Measurements from ENCODE around the gene VPS54. TPM values are rescaled to one million over a fixed set of nuclear protein-coding genes. Genes with fewer than 3 reads are reported as not detected.

VPS54 gene
- total RNA-seq, 4 donors from 2014 or later, result 19.8 to 24.0 (median 22.2) TPM

DNA sequence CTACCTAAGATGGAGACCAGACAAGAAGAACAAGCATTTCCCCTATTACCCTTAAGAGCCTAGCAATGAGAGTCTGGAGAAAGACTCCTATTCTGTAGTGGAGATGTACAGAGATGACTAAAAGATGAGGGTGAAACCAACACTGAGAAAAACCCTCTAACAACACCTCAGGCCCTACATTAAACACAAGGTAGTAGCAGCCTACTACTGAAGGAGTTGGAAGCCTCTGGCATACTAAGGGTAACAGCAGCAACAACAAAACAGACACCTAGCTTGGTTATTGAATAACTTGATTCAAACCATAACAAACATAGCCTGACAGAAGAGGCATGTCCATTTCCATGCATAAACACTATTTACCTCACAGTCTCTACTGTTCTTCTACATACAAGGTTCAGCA is 117.1 kb downstream of the VPS54 start:
- DNase-seq (ENCODE audit: low spot score in 2 of 2), result no peak
- H3K27ac ChIP-seq, result no peak overlapping the region
- peaks cover 0 to 84% (median 0%) of the 10 kb centered on the region in 3 donors for H3K36me3 ChIP-seq
- H3K4me1 ChIP-seq, result no peaks in the 10 kb centered on the region
- H3K4me3 ChIP-seq, result no peak overlapping the region
- peaks cover 0 to 40% (median 2%) of the 10 kb centered on the region in 4 donors for H3K9me3 ChIP-seq
- H3K27me3 ChIP-seq, result no peaks in the 10 kb centered on the region
- TF ChIP-seq EP300 (IDR thresholded peaks at IDR 0.05) (no peak), POLR2A (IDR thresholded peaks at IDR 0.05) (no peak)
- TF ChIP-seq, protein P1, sequence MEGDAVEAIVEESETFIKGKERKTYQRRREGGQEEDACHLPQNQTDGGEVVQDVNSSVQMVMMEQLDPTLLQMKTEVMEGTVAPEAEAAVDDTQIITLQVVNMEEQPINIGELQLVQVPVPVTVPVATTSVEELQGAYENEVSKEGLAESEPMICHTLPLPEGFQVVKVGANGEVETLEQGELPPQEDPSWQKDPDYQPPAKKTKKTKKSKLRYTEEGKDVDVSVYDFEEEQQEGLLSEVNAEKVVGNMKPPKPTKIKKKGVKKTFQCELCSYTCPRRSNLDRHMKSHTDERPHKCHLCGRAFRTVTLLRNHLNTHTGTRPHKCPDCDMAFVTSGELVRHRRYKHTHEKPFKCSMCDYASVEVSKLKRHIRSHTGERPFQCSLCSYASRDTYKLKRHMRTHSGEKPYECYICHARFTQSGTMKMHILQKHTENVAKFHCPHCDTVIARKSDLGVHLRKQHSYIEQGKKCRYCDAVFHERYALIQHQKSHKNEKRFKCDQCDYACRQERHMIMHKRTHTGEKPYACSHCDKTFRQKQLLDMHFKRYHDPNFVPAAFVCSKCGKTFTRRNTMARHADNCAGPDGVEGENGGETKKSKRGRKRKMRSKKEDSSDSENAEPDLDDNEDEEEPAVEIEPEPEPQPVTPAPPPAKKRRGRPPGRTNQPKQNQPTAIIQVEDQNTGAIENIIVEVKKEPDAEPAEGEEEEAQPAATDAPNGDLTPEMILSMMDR (IDR thresholded peaks at IDR 0.05), result no peak

DNA sequence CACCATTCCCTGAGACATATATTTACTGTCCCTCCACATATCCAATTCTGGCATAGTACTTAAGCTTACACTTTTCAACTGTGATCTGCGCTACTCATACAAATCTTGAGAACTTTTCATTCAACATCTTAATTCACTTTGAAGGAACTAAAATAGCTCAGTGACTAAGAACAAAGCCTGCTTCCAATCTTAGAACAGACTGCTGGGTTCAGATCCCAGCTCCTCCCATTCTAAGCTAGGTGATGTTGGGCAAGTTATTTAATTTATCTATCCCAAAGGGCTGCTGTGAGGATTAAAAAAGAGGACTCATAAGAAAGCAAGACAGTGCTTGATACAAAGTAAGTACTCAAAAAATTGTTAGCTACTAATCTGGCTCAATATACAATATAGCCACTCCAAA is 119.6 kb downstream of the VPS54 start:
- H3K9me3 ChIP-seq, result peaks cover 0 to 23% (median 0%) of the 10 kb centered on the region in 4 donors
- H3K4me1 ChIP-seq, result no peaks in the 10 kb centered on the region
- DNase-seq (ENCODE audit: low spot score in 2 of 2), result no peak
- peaks cover 0 to 80% (median 0%) of the 10 kb centered on the region in 3 donors for H3K36me3 ChIP-seq
- no peaks in the 10 kb centered on the region for H3K27me3 ChIP-seq
- WGBS, 2 donors, result 95 to 100% methylated on average over 1 of the region's 1 CpG
- TF ChIP-seq, protein P1 (IDR thresholded peaks at IDR 0.05), result no peak
- TF ChIP-seq POLR2A (IDR thresholded peaks at IDR 0.05), result no peak
- no peak for TF ChIP-seq EP300 (IDR thresholded peaks at IDR 0.05)
- H3K4me3 ChIP-seq, result no peak overlapping the region
- no peak overlapping the region for H3K27ac ChIP-seq

DNA sequence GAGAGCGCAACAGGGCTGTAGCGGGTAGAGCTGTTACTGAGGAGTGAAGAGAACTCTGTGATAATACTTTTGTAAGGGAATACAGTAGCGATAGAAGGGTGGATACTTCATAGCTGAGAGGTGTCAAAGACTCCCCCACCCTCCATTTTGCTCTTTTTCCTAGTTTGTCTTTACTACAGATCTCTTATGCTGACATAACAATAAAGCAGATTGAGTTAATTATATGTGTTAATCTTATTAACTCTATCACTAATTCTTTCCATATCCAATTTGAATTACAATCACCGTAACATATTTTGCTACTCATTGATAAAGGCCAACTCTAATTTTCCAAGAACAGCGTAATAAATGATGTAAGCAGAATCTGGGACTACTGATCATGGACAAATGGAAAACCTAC is 120.4 kb downstream of the VPS54 start:
- Histone ChIP-seq H3K27me3 (no peaks in the 10 kb centered on the region), H3K27ac (no peak overlapping the region), H3K4me1 (no peaks in the 10 kb centered on the region), H3K9me3 (peaks cover 0 to 19% (median 0%) of the 10 kb centered on the region in 4 donors), H3K36me3 (peaks cover 0 to 84% (median 0%) of the 10 kb centered on the region in 3 donors), H3K4me3 (no peak overlapping the region)
- no peak for DNase-seq (ENCODE audit: low spot score in 2 of 2)
- TF ChIP-seq, protein P1 (IDR thresholded peaks at IDR 0.05), result no peak
- TF ChIP-seq POLR2A (IDR thresholded peaks at IDR 0.05), result no peak
- TF ChIP-seq EP300 (IDR thresholded peaks at IDR 0.05), result no peak
- WGBS, 2 donors, result 92 to 98% methylated on average over 5 of the region's 5 CpGs

DNA sequence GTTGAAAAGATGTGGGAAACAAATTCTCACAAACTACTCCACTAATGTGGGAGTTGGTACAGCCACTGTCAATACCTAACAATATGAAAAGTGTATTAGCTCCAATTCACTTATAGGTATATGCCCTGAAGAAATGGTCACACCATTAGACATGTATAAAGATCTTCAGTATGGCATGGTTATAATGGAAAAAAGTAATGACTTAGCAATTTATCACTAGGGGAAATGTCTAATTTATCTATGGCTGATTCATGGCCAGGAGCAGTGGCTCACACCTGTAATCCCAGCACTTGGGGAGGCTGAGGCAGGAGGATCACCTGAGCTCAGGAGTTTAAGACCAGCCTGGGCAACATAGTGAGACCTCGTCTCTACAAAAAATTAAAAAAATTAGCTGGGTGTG is 125.1 kb downstream of the VPS54 start:
- no peak for DNase-seq (ENCODE audit: low spot score in 2 of 2)
- Histone ChIP-seq H3K27ac (no peak overlapping the region), H3K27me3 (no peaks in the 10 kb centered on the region), H3K4me3 (no peak overlapping the region), H3K9me3 (no peaks in the 10 kb centered on the region), H3K4me1 (peaks cover 0 to 7% (median 2%) of the 10 kb centered on the region in 4 donors), H3K36me3 (peaks cover 0 to 79% (median 0%) of the 10 kb centered on the region in 3 donors)
- 100% methylated on average over 1 of the region's 1 CpG for WGBS, 2 donors
- TF ChIP-seq EP300 (IDR thresholded peaks at IDR 0.05) (no peak), POLR2A (IDR thresholded peaks at IDR 0.05) (no peak)
- TF ChIP-seq, protein P1 (IDR thresholded peaks at IDR 0.05), result no peak

DNA sequence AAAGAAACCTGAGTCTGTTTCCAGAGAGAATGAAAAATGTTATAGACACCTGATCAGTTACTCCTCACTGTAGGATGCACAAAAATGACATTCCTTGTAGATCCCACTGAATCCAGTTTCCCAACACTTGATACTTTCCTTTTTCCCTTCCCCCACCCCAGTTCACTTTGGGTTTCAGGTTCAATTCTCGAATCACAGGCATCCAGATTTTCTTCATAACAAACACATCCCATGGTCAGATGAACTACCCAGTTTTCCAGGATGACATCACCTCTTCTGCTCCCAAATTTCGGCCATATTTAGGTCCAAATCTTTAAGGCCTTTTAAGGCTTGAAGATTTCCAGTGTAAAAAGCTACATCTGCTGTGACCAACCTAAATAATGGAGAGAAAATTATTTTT is 126.1 kb downstream of the VPS54 start:
- H3K4me3 ChIP-seq, result no peak overlapping the region
- H3K9me3 ChIP-seq, result no peaks in the 10 kb centered on the region
- TF ChIP-seq, protein P1 (IDR thresholded peaks at IDR 0.05), result no peak
- peaks cover 0 to 77% (median 0%) of the 10 kb centered on the region in 3 donors for H3K36me3 ChIP-seq
- peaks cover 0 to 7% (median 2%) of the 10 kb centered on the region in 4 donors for H3K4me1 ChIP-seq
- no peaks in the 10 kb centered on the region for H3K27me3 ChIP-seq
- no peak for DNase-seq (ENCODE audit: low spot score in 2 of 2)
- 67 to 77% methylated on average over 2 of the region's 2 CpGs for WGBS, 2 donors
- H3K27ac ChIP-seq, result no peak overlapping the region

Data from tibial nerve (tissue), 4 donors.